OCI-LY1 (cell line): ENCODE data around the gene CTNNBL1.

ENCODE experiments used
- EZH2 ChIP-seq: fragments of 200-600 bp; sonication (generic), shearing (Covaris generic); IDR thresholded peaks from 2 replicates; pipeline ENCODE4 v1.8.0; 2017; ENCODE audit warnings: borderline replicate concordance, mixed run types, mild to moderate bottlenecking, antibody characterized with exemption, low read length, moderate library complexity, mixed read lengths
- TF ChIP-seq, protein P1 (sequence below): fragments of 200-600 bp; sonication (generic), shearing (Covaris generic); IDR thresholded peaks from 2 replicates; pipeline ENCODE4 v1.5.1; 2017; ENCODE audit warnings: mild to moderate bottlenecking, antibody characterized with exemption, low read length, moderate library complexity, mixed read lengths

DNA sequence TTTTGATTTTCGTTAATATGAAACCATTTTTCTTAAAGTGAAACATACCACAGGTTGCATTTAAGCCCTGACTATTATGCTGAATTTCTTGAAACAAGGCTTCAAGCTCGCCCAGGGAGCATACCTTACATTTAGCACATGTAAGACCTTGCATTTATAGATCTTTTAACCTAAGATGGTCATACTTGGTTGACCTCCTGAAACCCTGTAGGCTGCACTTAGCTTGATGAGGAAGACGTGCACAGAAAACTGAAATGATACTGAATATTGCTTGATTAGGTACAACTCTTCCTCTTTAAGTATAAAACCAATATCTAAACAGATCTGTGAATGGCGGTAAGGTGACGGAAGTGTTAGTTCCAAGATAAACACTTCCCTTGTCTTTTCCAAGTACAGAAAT, 82.2 kb downstream of the CTNNBL1 start:
- no peak for TF ChIP-seq EZH2
- TF ChIP-seq, protein P1, sequence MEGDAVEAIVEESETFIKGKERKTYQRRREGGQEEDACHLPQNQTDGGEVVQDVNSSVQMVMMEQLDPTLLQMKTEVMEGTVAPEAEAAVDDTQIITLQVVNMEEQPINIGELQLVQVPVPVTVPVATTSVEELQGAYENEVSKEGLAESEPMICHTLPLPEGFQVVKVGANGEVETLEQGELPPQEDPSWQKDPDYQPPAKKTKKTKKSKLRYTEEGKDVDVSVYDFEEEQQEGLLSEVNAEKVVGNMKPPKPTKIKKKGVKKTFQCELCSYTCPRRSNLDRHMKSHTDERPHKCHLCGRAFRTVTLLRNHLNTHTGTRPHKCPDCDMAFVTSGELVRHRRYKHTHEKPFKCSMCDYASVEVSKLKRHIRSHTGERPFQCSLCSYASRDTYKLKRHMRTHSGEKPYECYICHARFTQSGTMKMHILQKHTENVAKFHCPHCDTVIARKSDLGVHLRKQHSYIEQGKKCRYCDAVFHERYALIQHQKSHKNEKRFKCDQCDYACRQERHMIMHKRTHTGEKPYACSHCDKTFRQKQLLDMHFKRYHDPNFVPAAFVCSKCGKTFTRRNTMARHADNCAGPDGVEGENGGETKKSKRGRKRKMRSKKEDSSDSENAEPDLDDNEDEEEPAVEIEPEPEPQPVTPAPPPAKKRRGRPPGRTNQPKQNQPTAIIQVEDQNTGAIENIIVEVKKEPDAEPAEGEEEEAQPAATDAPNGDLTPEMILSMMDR = no peak
